ENCODE results near the gene NUDCD3. TPM values are rescaled to one million over a fixed set of nuclear protein-coding genes. Genes with fewer than 3 reads are reported as not detected.

NUDCD3 gene
- polyA plus RNA-seq, 1 donor (not counting 4 experiments of a cell fraction or from before 2014, with no cell fraction given), result 58.7 TPM

GRCh38 chr7:44489955-44490350 is 505 bp downstream of the NUDCD3 start:
- Histone ChIP-seq H3K4me2 (ENCODE audit: control insufficient read depth, extremely low read depth, insufficient read depth, low read depth, low read length) (peak overlapping the region; percentile 90), H3K79me2 (ENCODE audit: control insufficient read depth, insufficient read depth, low read length) (peaks cover 52% of the 10 kb centered on the region), H3K4me3 (ENCODE audit: control insufficient read depth in 2 of 3, extremely low read depth in 1 of 3, insufficient read depth in 2 of 3, low read depth in 1 of 3, low read length in 3 of 3) (peak overlapping the region; percentile 74 to 87 (median 85)), H3K27me3 (ENCODE audit: control insufficient read depth, extremely low read depth, insufficient read depth, low read length) (no peaks in the 10 kb centered on the region), H3K9me1 (ENCODE audit: control insufficient read depth, extremely low read depth, insufficient read depth, low read length) (no peaks in the 10 kb centered on the region), H3K27ac (ENCODE audit: control insufficient read depth, insufficient read depth, low read length) (peak overlapping the region; percentile 95), H3K36me3 (ENCODE audit: control insufficient read depth in 2 of 2, extremely low read depth in 1 of 2, insufficient read depth in 2 of 2, low read length in 2 of 2) (peaks cover under 1 to 9% of the 10 kb centered on the region in 2 experiments), H4K20me1 (ENCODE audit: control insufficient read depth, extremely low read depth, insufficient read depth, low read length) (no peaks in the 10 kb centered on the region), H2AFZ (ENCODE audit: control insufficient read depth, low read length) (peak overlapping the region; percentile 94), H3K9ac (ENCODE audit: control insufficient read depth, extremely low read depth, insufficient read depth, low read length) (peak overlapping the region; percentile 96), H3K4me1 (ENCODE audit: control insufficient read depth, extremely low read depth, insufficient read depth, low read length) (peaks cover 19% of the 10 kb centered on the region), H3K9me3 (ENCODE audit: control insufficient read depth, low read depth, low read length) (no peaks in the 10 kb centered on the region)
- dilution Hi-C loops (cut with MboI; ENCODE audit: extremely low pct_ligation_motif_present, low sequenced_read_pairs), result no loop called here
- DNase-seq (ENCODE audit: low read depth, low spot score), result no peak
- TF ChIP-seq, protein P1, sequence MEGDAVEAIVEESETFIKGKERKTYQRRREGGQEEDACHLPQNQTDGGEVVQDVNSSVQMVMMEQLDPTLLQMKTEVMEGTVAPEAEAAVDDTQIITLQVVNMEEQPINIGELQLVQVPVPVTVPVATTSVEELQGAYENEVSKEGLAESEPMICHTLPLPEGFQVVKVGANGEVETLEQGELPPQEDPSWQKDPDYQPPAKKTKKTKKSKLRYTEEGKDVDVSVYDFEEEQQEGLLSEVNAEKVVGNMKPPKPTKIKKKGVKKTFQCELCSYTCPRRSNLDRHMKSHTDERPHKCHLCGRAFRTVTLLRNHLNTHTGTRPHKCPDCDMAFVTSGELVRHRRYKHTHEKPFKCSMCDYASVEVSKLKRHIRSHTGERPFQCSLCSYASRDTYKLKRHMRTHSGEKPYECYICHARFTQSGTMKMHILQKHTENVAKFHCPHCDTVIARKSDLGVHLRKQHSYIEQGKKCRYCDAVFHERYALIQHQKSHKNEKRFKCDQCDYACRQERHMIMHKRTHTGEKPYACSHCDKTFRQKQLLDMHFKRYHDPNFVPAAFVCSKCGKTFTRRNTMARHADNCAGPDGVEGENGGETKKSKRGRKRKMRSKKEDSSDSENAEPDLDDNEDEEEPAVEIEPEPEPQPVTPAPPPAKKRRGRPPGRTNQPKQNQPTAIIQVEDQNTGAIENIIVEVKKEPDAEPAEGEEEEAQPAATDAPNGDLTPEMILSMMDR (optimal IDR thresholded peaks at IDR 0.05 in 1 of 3, IDR thresholded peaks at IDR 0.05 in 1 of 3, conservative IDR thresholded peaks at IDR 0.05 in 1 of 3; ENCODE audit: extremely low read depth in 1 of 3, insufficient read depth in 2 of 3, low read length in 3 of 3), result no peak
- no peak for TF ChIP-seq EZH2 (IDR thresholded peaks at IDR 0.05; ENCODE audit: low read length)
- FAIRE-seq, result no peak

- no peak for FAIRE-seq
- H3K4me1 ChIP-seq (ENCODE audit: control insufficient read depth, extremely low read depth, insufficient read depth, low read length), result peaks cover 19% of the 10 kb centered on the region
Observed at GRCh38 chr7:44488955-44489354, 1.5 kb downstream of the NUDCD3 start.

More at GRCh38 chr7:44488955-44489354, 1.5 kb downstream of the NUDCD3 start:
- TF ChIP-seq, protein P1 (optimal IDR thresholded peaks at IDR 0.05 in 1 of 3, IDR thresholded peaks at IDR 0.05 in 1 of 3, conservative IDR thresholded peaks at IDR 0.05 in 1 of 3; ENCODE audit: extremely low read depth in 1 of 3, insufficient read depth in 2 of 3, low read length in 3 of 3), result no peak
- TF ChIP-seq EZH2 (IDR thresholded peaks at IDR 0.05; ENCODE audit: low read length), result no peak
- Histone ChIP-seq H3K79me2 (ENCODE audit: control insufficient read depth, insufficient read depth, low read length) (peaks cover 60% of the 10 kb centered on the region), H3K27ac (ENCODE audit: control insufficient read depth, insufficient read depth, low read length) (no peak overlapping the region), H4K20me1 (ENCODE audit: control insufficient read depth, extremely low read depth, insufficient read depth, low read length) (no peaks in the 10 kb centered on the region), H3K36me3 (ENCODE audit: control insufficient read depth in 2 of 2, extremely low read depth in 1 of 2, insufficient read depth in 2 of 2, low read length in 2 of 2) (peaks cover 6 to 13% of the 10 kb centered on the region in 2 experiments), H3K4me2 (ENCODE audit: control insufficient read depth, extremely low read depth, insufficient read depth, low read depth, low read length) (peak overlapping the region; percentile 90), H3K27me3 (ENCODE audit: control insufficient read depth, extremely low read depth, insufficient read depth, low read length) (no peaks in the 10 kb centered on the region), H3K9me3 (ENCODE audit: control insufficient read depth, low read depth, low read length) (no peaks in the 10 kb centered on the region), H3K9me1 (ENCODE audit: control insufficient read depth, extremely low read depth, insufficient read depth, low read length) (no peaks in the 10 kb centered on the region), H2AFZ (ENCODE audit: control insufficient read depth, low read length) (no peak overlapping the region), H3K4me3 (ENCODE audit: control insufficient read depth in 2 of 3, extremely low read depth in 1 of 3, insufficient read depth in 2 of 3, low read depth in 1 of 3, low read length in 3 of 3) (peak overlapping the region; percentile 74 to 87 (median 85)), H3K9ac (ENCODE audit: control insufficient read depth, extremely low read depth, insufficient read depth, low read length) (peak overlapping the region; percentile 96)
- dilution Hi-C loops (cut with MboI; ENCODE audit: extremely low pct_ligation_motif_present, low sequenced_read_pairs), result no loop called here
- no peak for DNase-seq (ENCODE audit: low read depth, low spot score)
